IPS-18c (cell line): ENCODE results near the gene RBL2.
"Not testable (repeated sequence)": the region's sequence is repeated elsewhere in the genome, so short reads cannot be mapped to it uniquely, and the experiment has no call there.

Experiments used
- H3K4me3 ChIP-seq: 2 replicates; pipeline ENCODE4 v1.7.0; 2013; ENCODE audit warnings: low read depth, mild to moderate bottlenecking, low read length, moderate library complexity; ENCODE audit not compliant: insufficient read depth
- H3K9me3 ChIP-seq: one replicate; pipeline ENCODE4 v1.6.1; 2013; ENCODE audit warnings: mild to moderate bottlenecking, low read length, moderate library complexity; ENCODE audit not compliant: control insufficient read depth, insufficient read depth

RBL2 gene

GRCh38 chr16:53515259-53515658 is 81.0 kb downstream of the RBL2 start:
- no peak overlapping the region for H3K4me3 ChIP-seq
- peaks cover 3% of the 10 kb centered on the region for H3K9me3 ChIP-seq

GRCh38 chr16:53515811-53516210 is 81.5 kb downstream of the RBL2 start:
- Histone ChIP-seq H3K4me3 (no peak overlapping the region), H3K9me3 (peaks cover 3% of the 10 kb centered on the region)

- H3K4me3 ChIP-seq, result no peak overlapping the region
- peaks cover 3% of the 10 kb centered on the region for H3K9me3 ChIP-seq
These were observed 83.6 kb downstream of the RBL2 start for GRCh38 chr16:53517851-53518250.

- no peaks in the 10 kb centered on the region for H3K9me3 ChIP-seq
- no peak overlapping the region for H3K4me3 ChIP-seq
These were observed 84.5 kb downstream of the RBL2 start for GRCh38 chr16:53518550-53519416.

GRCh38 chr16:53519417-53520091 is 85.3 kb downstream of the RBL2 start:
- H3K4me3 ChIP-seq, result no peak overlapping the region
- H3K9me3 ChIP-seq, result no peaks in the 10 kb centered on the region

- no peak overlapping the region for H3K4me3 ChIP-seq
- H3K9me3 ChIP-seq, result no peaks in the 10 kb centered on the region
These were observed 89.0 kb downstream of the RBL2 start for GRCh38 chr16:53523126-53523804.

- no peaks in the 10 kb centered on the region for H3K9me3 ChIP-seq
- no peak overlapping the region for H3K4me3 ChIP-seq
These were observed 89.8 kb downstream of the RBL2 start for GRCh38 chr16:53523971-53524548.

GRCh38 chr16:53528797-53529196 is 94.5 kb downstream of the RBL2 start:
- H3K4me3 ChIP-seq, result no peak overlapping the region
- no peaks in the 10 kb centered on the region for H3K9me3 ChIP-seq

- no peaks in the 10 kb centered on the region for H3K9me3 ChIP-seq
- no peak overlapping the region for H3K4me3 ChIP-seq
These were observed 95.2 kb downstream of the RBL2 start for GRCh38 chr16:53529513-53529912.

- Histone ChIP-seq H3K9me3 (no peaks in the 10 kb centered on the region), H3K4me3 (no peak overlapping the region)
These were observed 95.8 kb downstream of the RBL2 start for GRCh38 chr16:53530046-53530445.

GRCh38 chr16:53530741-53531140 is 96.5 kb downstream of the RBL2 start:
- H3K4me3 ChIP-seq, result no peak overlapping the region
- no peaks in the 10 kb centered on the region for H3K9me3 ChIP-seq

- Histone ChIP-seq H3K9me3 (peaks cover 7% of the 10 kb centered on the region), H3K4me3 (no peak overlapping the region)
These were observed 99.9 kb downstream of the RBL2 start for GRCh38 chr16:53534206-53534605.

- Histone ChIP-seq H3K9me3 (peaks cover 7% of the 10 kb centered on the region), H3K4me3 (no peak overlapping the region)
These were observed 103.4 kb downstream of the RBL2 start for GRCh38 chr16:53537626-53538025.

- H3K9me3 ChIP-seq, H3K4me3 ChIP-seq: not testable (repeated sequence)
These were observed 105.1 kb downstream of the RBL2 start for GRCh38 chr16:53539346-53539745.

- not testable (repeated sequence) for H3K9me3 ChIP-seq
These were observed 105.8 kb downstream of the RBL2 start for GRCh38 chr16:53539759-53540718.

More at GRCh38 chr16:53539759-53540718, 105.8 kb downstream of the RBL2 start:
- not testable (repeated sequence) for H3K4me3 ChIP-seq
